Activated CD8-positive, alpha-beta T cell treated with anti-CD3 and anti-CD28 coated beads, Interleukin-2, amount 10 ng/mL, durations not matched to agents 7 days and 5 days (primary cell): Measurements from ENCODE around the gene ST3GAL4. TPM values are rescaled to one million over a fixed set of nuclear protein-coding genes. Genes with fewer than 3 reads are reported as not detected.
A peak's percentile ranks its signal among the peaks of the same experiment; 100 is the strongest.
"Not testable (repeated sequence)": the region's sequence is repeated elsewhere in the genome, so short reads cannot be mapped to it uniquely, and the experiment has no call there.

Experiments
- ATAC-seq: fragments of 150-1000 bp; cut with Tn5 transposase; one replicate; pipeline ENCODE4 v1.10.0; 2021; ENCODE audit warnings: moderate library complexity
- CTCF ChIA-PET: fragments of 350-600 bp; sonication (Branson Sonifier 250); formaldehyde crosslinking; loops from one replicate; lab custom pipeline; 2021; ENCODE audit warnings: antibody characterized with exemption; lab: Charles Lee
- POLR2A ChIA-PET: fragments of 350-600 bp; sonication (Branson Sonifier 250); formaldehyde crosslinking; loops from one replicate; lab custom pipeline; 2021; ENCODE audit warnings: antibody characterized with exemption; lab: Charles Lee
- DNase-seq: peaks from one replicate; pipeline ENCODE4 v3.0.0-alpha.2; 2020
- H3K27ac Mint-ChIP-seq: one replicate; pipeline ENCODE4 v1.8.0; 2021; ENCODE audit warnings: mild to moderate bottlenecking, mixed read lengths
- H3K27me3 Mint-ChIP-seq: one replicate; pipeline ENCODE4 v1.8.0; 2021; ENCODE audit warnings: low read depth, mixed read lengths
- H3K36me3 Mint-ChIP-seq: one replicate; pipeline ENCODE4 v1.8.0; 2021; ENCODE audit warnings: low read depth, mixed read lengths
- H3K4me1 Mint-ChIP-seq: one replicate; pipeline ENCODE4 v1.8.0; 2021; ENCODE audit warnings: low read depth, mixed read lengths
- H3K4me3 Mint-ChIP-seq: one replicate; pipeline ENCODE4 v1.8.0; 2021; ENCODE audit warnings: mild to moderate bottlenecking, mixed read lengths
- H3K9me3 Mint-ChIP-seq: one replicate; pipeline ENCODE4 v1.8.0; 2022; ENCODE audit warnings: mixed read lengths; ENCODE audit not compliant: insufficient read depth
- total RNA-seq, 2 experiments: library from RNA; stranded (reverse); gene quantifications; one replicate each; pipeline ENCODE4 v1.2.3, GENCODE V29; 2021

ST3GAL4 gene
- total RNA-seq, 2 experiments from 2014 or later, result 10.3 to 11.8 TPM

DNA sequence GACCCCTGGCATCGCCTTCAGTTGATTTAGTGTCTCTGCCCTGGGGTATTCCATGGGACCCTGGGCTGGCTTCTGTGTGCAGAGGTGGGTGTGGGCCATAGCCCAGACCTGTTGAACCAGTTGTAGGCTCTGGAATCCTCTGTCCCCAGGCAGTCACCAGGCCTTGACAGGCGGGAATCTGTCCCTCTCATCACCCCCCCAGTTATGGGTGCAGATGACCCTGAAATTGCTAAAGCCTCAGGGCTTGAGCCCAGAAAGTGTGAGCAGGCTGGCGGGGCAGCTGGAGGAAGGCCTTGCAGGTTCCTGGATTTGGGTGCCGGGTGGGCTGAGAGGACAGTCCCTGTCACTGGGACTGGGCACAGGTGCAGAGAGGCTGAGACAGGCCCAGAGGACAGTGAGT, 27.2 kb downstream of the ST3GAL4 start:
- not testable (repeated sequence) for H3K27ac Mint-ChIP-seq

GRCh38 chr11:126383339-126384335, 28.2 kb downstream of the ST3GAL4 start:
- no peaks in the 10 kb centered on the region for H3K27me3 Mint-ChIP-seq
- H3K9me3 Mint-ChIP-seq, result no peaks in the 10 kb centered on the region
- ChIA-PET POLR2A (no interaction called here), CTCF (no interaction called here)
- ATAC-seq, result no peak
- peaks cover 11% of the 10 kb centered on the region for H3K4me1 Mint-ChIP-seq
- H3K4me3 Mint-ChIP-seq, result no peak overlapping the region
- DNase-seq, result no peak
- H3K27ac Mint-ChIP-seq, result no peak overlapping the region
- H3K36me3 Mint-ChIP-seq, result no peaks in the 10 kb centered on the region

More for the DNA sequence above, 27.2 kb downstream of the ST3GAL4 start:
- H3K9me3 Mint-ChIP-seq, H3K4me3 Mint-ChIP-seq, ATAC-seq, POLR2A ChIA-PET, DNase-seq, H3K27me3 Mint-ChIP-seq, CTCF ChIA-PET, H3K36me3 Mint-ChIP-seq: not testable (repeated sequence)
- H3K4me1 Mint-ChIP-seq, result peaks cover 11% of the 10 kb centered on the region

DNA sequence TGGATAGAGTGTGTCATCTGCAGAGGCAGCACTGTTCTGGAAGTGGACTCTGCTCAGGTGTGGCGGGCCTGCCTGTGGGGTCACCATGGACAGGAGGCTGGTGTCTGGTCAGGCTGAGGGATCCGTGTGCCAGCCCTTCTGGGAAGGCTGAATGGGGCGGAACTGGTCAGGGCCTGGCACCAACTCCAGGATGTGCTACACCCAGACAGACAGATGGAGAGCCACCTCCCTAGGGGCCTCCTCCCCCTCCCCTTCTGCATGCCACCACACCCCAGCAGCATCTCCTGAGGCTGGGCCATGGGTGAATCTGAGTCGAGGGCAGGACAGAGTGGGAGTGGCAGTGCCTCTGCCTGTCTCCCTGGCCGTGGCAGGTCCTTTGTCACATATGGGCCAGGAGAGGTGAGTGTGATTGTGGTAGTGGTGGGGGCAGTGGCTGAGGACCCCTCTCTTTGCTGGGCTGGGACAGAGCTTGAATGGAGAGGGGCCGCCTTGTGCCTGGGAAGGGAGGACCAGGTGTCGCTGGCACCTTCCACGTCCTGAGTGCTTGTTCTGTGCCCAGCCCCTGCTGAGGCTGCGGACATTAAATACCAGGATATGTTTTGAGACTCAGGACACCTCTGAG, 29.1 kb downstream of the ST3GAL4 start:
- Mint-ChIP-seq H3K4me3 (no peak overlapping the region), H3K4me1 (peaks cover 11% of the 10 kb centered on the region), H3K27me3 (no peaks in the 10 kb centered on the region), H3K27ac (no peak overlapping the region), H3K36me3 (no peaks in the 10 kb centered on the region), H3K9me3 (no peaks in the 10 kb centered on the region)
- DNase-seq, result no peak
- CTCF ChIA-PET, result no interaction called here
- POLR2A ChIA-PET, result no interaction called here
- no peak for ATAC-seq

DNA sequence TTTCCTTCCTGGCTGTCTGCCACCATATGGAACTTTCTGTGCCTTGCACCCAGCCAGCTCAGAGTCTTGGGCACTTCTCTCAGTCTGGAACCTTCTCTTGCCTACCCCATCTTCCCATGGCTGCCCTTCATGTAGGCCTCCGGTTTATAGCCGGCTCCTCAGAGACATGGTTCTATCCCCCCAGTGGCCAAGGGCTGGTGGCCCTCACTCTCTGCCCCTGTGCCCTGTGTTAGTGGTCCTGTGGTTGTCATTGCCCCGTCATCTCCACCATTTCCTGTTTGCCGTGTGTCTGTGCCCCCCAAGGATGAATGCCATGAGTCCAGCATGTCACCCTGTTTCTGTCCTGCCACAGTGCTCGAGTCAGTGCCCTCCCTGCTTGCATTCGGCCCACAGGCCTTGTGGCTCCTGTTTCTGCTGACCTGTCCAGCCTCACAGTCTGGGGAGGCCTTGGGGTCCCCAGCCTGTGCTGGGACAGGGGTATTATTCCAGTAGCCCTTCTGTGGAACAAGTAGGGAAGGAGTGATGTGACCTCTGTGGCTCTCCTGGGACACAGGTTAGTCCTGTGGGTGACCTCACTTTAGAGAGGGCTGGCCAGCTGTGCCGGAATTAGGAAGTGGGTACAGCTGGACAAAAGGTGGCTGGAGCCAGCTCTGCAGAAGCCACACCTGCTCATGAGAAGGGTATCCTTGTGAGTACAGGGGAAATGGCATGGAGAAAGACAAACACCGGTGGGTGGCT, 30.7 kb downstream of the ST3GAL4 start:
- Mint-ChIP-seq H3K27me3 (no peaks in the 10 kb centered on the region), H3K27ac (no peak overlapping the region), H3K36me3 (no peaks in the 10 kb centered on the region), H3K4me1 (peaks cover 11% of the 10 kb centered on the region), H3K9me3 (no peaks in the 10 kb centered on the region), H3K4me3 (no peak overlapping the region)
- ATAC-seq, result no peak
- DNase-seq, result no peak
- ChIA-PET POLR2A (no interaction called here), CTCF (no interaction called here)

DNA sequence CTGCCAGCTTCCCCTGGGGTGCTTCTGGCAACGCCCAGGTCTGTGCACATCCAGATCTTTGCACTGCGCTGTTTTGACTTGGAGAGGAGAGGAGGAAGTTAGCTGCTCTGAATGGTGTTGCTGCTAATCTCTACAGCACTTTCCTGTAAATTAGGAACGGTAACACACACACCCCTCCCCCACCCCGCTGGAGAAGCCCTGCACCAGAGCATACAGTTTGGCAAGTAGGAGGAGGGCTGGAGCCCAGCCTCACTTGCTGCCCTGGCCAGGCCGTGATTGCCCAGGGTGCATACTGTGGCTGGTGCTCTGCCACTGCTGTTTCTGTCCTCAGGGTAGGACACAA, 31.2 kb downstream of the ST3GAL4 start:
- H3K27ac Mint-ChIP-seq, H3K27me3 Mint-ChIP-seq, H3K9me3 Mint-ChIP-seq, H3K4me3 Mint-ChIP-seq, ATAC-seq, DNase-seq, POLR2A ChIA-PET, H3K36me3 Mint-ChIP-seq, CTCF ChIA-PET: not testable (repeated sequence)
- peaks cover 16% of the 10 kb centered on the region for H3K4me1 Mint-ChIP-seq

- no peaks in the 10 kb centered on the region for H3K27me3 Mint-ChIP-seq
- H3K4me3 Mint-ChIP-seq, result no peak overlapping the region
- CTCF ChIA-PET, result interaction anchor here (0.8 kb wide), 1 partner anchor 93 kb away, joined by 3 read pairs; no protein-coding TSS in a partner anchor
- H3K4me1 Mint-ChIP-seq, result peaks cover 26% of the 10 kb centered on the region
- H3K36me3 Mint-ChIP-seq, result no peaks in the 10 kb centered on the region
- POLR2A ChIA-PET, result no interaction called here
- ATAC-seq (no peak), DNase-seq (no peak)
- no peaks in the 10 kb centered on the region for H3K9me3 Mint-ChIP-seq
- H3K27ac Mint-ChIP-seq, result no peak overlapping the region
Measured at GRCh38 chr11:126387857-126388256, 32.4 kb downstream of the ST3GAL4 start.

- POLR2A ChIA-PET, result no interaction called here
- ATAC-seq (no peak), DNase-seq (no peak)
- CTCF ChIA-PET, result no interaction called here
- no peak overlapping the region for H3K27ac Mint-ChIP-seq
- no peaks in the 10 kb centered on the region for H3K36me3 Mint-ChIP-seq
- H3K9me3 Mint-ChIP-seq, result no peaks in the 10 kb centered on the region
- peaks cover 30% of the 10 kb centered on the region for H3K4me1 Mint-ChIP-seq
- H3K27me3 Mint-ChIP-seq, result no peaks in the 10 kb centered on the region
- no peak overlapping the region for H3K4me3 Mint-ChIP-seq
Measured at GRCh38 chr11:126390272-126390867, 34.9 kb downstream of the ST3GAL4 start.

GRCh38 chr11:126391286-126391954, 35.9 kb downstream of the ST3GAL4 start:
- H3K9me3 Mint-ChIP-seq, result no peaks in the 10 kb centered on the region
- POLR2A ChIA-PET, result no interaction called here
- H3K36me3 Mint-ChIP-seq, result no peaks in the 10 kb centered on the region
- H3K27me3 Mint-ChIP-seq, result no peaks in the 10 kb centered on the region
- CTCF ChIA-PET, result no interaction called here
- ATAC-seq (no peak), DNase-seq (no peak)
- peaks cover 24% of the 10 kb centered on the region for H3K4me1 Mint-ChIP-seq
- no peak overlapping the region for H3K4me3 Mint-ChIP-seq
- no peak overlapping the region for H3K27ac Mint-ChIP-seq

DNA sequence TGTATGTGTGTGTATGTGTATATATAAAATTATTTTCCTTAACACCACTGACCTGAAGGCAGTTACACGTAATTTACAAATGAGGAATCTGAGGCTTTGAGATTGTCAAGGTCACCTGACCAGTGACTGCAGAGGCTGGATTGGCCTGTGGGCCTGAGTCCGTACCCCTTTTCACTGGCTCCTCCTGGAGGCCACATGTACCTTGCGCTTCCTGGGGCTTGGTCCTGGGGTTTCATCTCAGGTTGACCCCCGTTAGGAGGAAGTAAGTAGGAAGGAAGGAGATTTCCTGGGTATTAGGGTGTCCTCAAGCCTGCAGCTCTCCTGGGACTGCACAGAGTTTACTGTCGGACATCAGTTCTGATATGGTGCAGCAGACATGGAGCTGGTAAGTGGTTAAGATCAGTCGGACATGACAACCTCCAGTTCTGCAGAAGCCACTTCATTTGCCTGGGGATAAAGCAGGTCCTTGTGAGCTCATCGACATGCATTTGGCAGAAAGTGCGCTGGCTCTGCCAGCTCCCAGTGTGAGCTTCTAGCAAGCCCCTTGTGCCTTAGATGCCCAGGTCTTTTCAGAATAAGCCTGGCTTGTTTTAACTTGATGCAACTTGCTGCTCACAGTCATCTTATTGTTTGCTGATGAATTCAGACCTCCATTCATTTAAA, 36.6 kb downstream of the ST3GAL4 start:
- Mint-ChIP-seq H3K27me3 (no peaks in the 10 kb centered on the region), H3K9me3 (no peaks in the 10 kb centered on the region), H3K4me1 (peaks cover 19% of the 10 kb centered on the region), H3K27ac (peak overlapping the region; percentile 71), H3K4me3 (no peak overlapping the region), H3K36me3 (no peaks in the 10 kb centered on the region)
- ChIA-PET POLR2A (no interaction called here), CTCF (interaction anchor here (0.8 kb wide), 1 partner anchor 73 kb away, joined by 3 read pairs; no protein-coding TSS in a partner anchor)
- ATAC-seq (no peak), DNase-seq (no peak)

GRCh38 chr11:126392633-126393013, 37.1 kb downstream of the ST3GAL4 start:
- no peak for ATAC-seq
- ChIA-PET POLR2A (no interaction called here), CTCF (interaction anchor here (0.8 kb wide), 1 partner anchor 74 kb away, joined by 3 read pairs; no protein-coding TSS in a partner anchor)
- no peak overlapping the region for H3K4me3 Mint-ChIP-seq
- no peaks in the 10 kb centered on the region for H3K27me3 Mint-ChIP-seq
- H3K27ac Mint-ChIP-seq, result peak overlapping the region; percentile 71
- DNase-seq, result no peak
- H3K9me3 Mint-ChIP-seq, result no peaks in the 10 kb centered on the region
- no peaks in the 10 kb centered on the region for H3K36me3 Mint-ChIP-seq
- peaks cover 19% of the 10 kb centered on the region for H3K4me1 Mint-ChIP-seq

DNA sequence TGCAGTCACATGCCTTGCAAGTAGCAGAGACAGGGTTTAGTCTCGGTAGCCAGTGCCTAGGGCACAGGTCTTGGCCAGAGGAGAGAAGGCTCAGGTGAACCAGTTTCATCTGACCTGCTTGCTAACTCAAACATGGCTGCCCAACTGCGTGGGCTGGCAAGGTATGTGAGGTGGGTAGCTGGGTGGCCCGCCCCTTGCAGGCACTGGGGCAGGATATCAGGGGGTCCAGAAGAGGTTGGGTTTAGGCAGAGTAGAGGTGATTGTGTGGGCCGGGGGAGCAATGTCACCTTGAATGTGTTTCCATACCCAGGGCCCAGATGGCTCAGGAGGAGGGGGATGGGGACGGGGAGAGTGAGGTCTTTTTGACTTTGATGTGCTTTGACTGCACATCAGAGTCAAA, 37.7 kb downstream of the ST3GAL4 start:
- ChIA-PET POLR2A (no interaction called here), CTCF (no interaction called here)
- no peak overlapping the region for H3K27ac Mint-ChIP-seq
- H3K36me3 Mint-ChIP-seq, result no peaks in the 10 kb centered on the region
- H3K27me3 Mint-ChIP-seq, result no peaks in the 10 kb centered on the region
- H3K9me3 Mint-ChIP-seq, result no peaks in the 10 kb centered on the region
- H3K4me1 Mint-ChIP-seq, result peaks cover 19% of the 10 kb centered on the region
- ATAC-seq, result no peak
- no peak overlapping the region for H3K4me3 Mint-ChIP-seq
- no peak for DNase-seq
